Activated naive CD4-positive, alpha-beta T cell treated with anti-CD3 and anti-CD28 coated beads for 36 hours (primary cell): Measurements from ENCODE around the gene KIAA1549. TPM values are rescaled to one million over a fixed set of nuclear protein-coding genes. Genes with fewer than 3 reads are reported as not detected.
"Not testable (repeated sequence)": the region's sequence is repeated elsewhere in the genome, so short reads cannot be mapped to it uniquely, and the experiment has no call there.

Source experiments
- CTCF ChIA-PET: fragments of 350-600 bp; sonication (Branson Sonifier 250); formaldehyde crosslinking; loops from one replicate; lab custom pipeline; 2021; ENCODE audit warnings: antibody characterized with exemption; lab: Charles Lee
- DNase-seq: peaks from one replicate; pipeline ENCODE4 v3.0.0-alpha.2; 2020
- H3K27ac Mint-ChIP-seq: one replicate; pipeline ENCODE4 v1.8.0; 2021; ENCODE audit warnings: mild to moderate bottlenecking, mixed read lengths
- H3K27me3 Mint-ChIP-seq: one replicate; pipeline ENCODE4 v1.8.0; 2021; ENCODE audit warnings: low read depth, mixed read lengths
- H3K36me3 Mint-ChIP-seq: one replicate; pipeline ENCODE4 v1.8.0; 2021; ENCODE audit warnings: low read depth, mixed read lengths
- H3K4me1 Mint-ChIP-seq: one replicate; pipeline ENCODE4 v1.8.0; 2021; ENCODE audit warnings: low read depth, mixed read lengths
- H3K4me3 Mint-ChIP-seq: one replicate; pipeline ENCODE4 v1.8.0; 2021; ENCODE audit warnings: mild to moderate bottlenecking, moderate library complexity, mixed read lengths
- H3K9me3 Mint-ChIP-seq: one replicate; pipeline ENCODE4 v1.8.0; 2021; ENCODE audit warnings: mixed read lengths
- intact Hi-C: fragments of 100-400 bp; cut with micrococcal nuclease; formaldehyde crosslinking; loops from one replicate; pipeline ENCODE4 v1.15.1; 2023
- total RNA-seq, 2 experiments: library from RNA; stranded (reverse); gene quantifications; one replicate each; pipeline ENCODE4 v1.2.3, GENCODE V29; 2021

KIAA1549 gene
- total RNA-seq, 2 experiments from 2014 or later = 0.60 to 0.67 TPM

DNA sequence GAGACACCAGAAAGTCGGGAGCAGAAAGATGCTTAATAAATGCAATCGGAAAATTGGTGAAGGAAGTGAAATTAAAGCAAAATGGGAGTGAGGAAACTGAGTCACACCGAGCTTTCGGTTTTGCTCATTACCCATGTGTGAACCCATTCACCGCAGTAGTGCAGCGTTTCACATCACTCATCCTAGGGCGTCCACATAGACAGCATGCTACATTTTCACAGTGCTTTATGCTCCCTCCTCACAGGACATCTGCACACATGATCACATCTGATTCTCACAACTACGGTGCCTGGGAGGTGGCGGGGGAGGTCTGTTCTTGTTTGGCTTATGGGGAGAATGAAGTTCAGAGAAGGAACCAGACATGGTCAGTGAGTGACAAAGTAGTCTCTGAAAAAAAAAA, 146.6 kb downstream of the KIAA1549 start:
- no peak for DNase-seq
- Mint-ChIP-seq H3K4me3 (no peak overlapping the region), H3K27ac (no peak overlapping the region)

GRCh38 chr7:138833596-138833995, 147.6 kb downstream of the KIAA1549 start:
- H3K4me1 Mint-ChIP-seq = no peaks in the 10 kb centered on the region
- H3K4me3 Mint-ChIP-seq = no peak overlapping the region
- no peak overlapping the region for H3K27ac Mint-ChIP-seq
- H3K36me3 Mint-ChIP-seq = no peaks in the 10 kb centered on the region
- DNase-seq = no peak
- H3K27me3 Mint-ChIP-seq = no peaks in the 10 kb centered on the region
- CTCF ChIA-PET = no interaction called here
- no peaks in the 10 kb centered on the region for H3K9me3 Mint-ChIP-seq
- intact Hi-C loops = no loop called here

More for the DNA sequence above, 146.6 kb downstream of the KIAA1549 start:
- intact Hi-C loops = no loop called here
- no peaks in the 10 kb centered on the region for H3K9me3 Mint-ChIP-seq
- no peaks in the 10 kb centered on the region for H3K36me3 Mint-ChIP-seq
- H3K27me3 Mint-ChIP-seq = peaks cover 3% of the 10 kb centered on the region
- H3K4me1 Mint-ChIP-seq = no peaks in the 10 kb centered on the region
- CTCF ChIA-PET = no interaction called here

DNA sequence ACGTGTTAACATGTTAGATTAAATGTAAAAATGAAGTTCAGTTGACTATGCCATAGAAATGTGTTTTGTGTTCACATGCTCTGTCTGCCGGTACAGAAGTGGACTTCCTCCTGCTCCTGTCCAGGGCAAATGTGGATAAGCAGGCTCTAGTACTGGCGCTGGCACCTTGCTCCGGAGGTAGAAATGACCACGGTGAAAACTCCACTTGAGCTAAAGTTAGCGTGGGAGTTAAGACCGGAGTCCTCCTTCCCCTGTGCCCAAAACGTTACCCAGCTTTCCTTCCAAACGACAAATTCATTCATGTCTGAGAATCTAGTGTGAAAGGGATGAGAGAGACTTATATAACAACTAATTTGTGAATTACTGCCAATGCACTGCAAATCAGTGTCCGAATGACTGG, 148.2 kb downstream of the KIAA1549 start:
- intact Hi-C loops = no loop called here
- no peak for DNase-seq
- Mint-ChIP-seq H3K27ac (no peak overlapping the region), H3K4me1 (no peaks in the 10 kb centered on the region), H3K9me3 (no peaks in the 10 kb centered on the region), H3K27me3 (no peaks in the 10 kb centered on the region), H3K4me3 (no peak overlapping the region), H3K36me3 (no peaks in the 10 kb centered on the region)
- CTCF ChIA-PET = no interaction called here

DNA sequence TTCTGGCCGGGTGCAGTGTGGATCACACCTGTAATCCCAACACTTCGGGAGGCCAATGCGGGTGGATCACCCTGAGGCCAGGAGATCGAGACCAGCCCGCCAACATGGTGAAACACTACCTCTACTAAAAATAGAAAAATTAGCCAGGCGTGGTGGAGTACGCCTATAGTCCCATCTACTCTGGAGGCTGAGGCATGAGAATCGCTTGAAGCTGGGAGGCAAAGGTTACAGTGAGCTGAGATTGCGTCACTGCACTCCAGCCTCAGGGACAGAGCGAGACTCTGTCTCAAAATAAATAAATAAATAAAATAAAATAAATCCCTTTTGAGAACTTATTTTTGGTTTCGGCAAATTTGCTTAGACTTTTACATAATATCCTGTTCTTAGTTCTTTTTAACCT, 151.9 kb downstream of the KIAA1549 start:
- H3K9me3 Mint-ChIP-seq = no peaks in the 10 kb centered on the region

DNA sequence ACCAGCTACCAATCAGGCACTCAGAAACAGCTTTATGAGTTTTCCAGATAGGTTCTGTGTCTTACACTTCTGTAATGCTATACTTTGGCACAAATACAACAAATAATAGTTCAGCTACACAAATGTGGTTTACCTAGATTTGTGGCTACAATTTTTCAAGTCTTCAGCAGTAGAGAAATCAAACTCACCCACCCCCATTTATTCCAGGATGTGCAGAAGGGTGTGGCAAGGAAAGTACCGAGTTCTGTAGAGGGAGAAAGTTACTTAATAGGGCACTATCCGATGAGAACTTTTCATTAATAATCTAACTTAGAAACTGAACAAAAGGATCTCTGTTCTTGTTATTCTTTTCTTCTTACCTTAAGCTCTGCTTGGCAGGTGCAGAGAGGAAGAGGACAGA, 152.9 kb downstream of the KIAA1549 start:
- Mint-ChIP-seq H3K27me3 (no peaks in the 10 kb centered on the region), H3K27ac (no peak overlapping the region), H3K36me3 (no peaks in the 10 kb centered on the region), H3K4me1 (peaks cover 8% of the 10 kb centered on the region), H3K4me3 (no peak overlapping the region), H3K9me3 (no peaks in the 10 kb centered on the region)
- intact Hi-C loops = no loop called here
- CTCF ChIA-PET = no interaction called here
- no peak for DNase-seq

More for the DNA sequence above, 151.9 kb downstream of the KIAA1549 start:
- intact Hi-C loops = no loop called here
- no peak overlapping the region for H3K27ac Mint-ChIP-seq
- H3K36me3 Mint-ChIP-seq = no peaks in the 10 kb centered on the region
- H3K4me1 Mint-ChIP-seq = peaks cover 8% of the 10 kb centered on the region
- DNase-seq = no peak
- CTCF ChIA-PET = no interaction called here
- no peak overlapping the region for H3K4me3 Mint-ChIP-seq
- H3K27me3 Mint-ChIP-seq = no peaks in the 10 kb centered on the region

- H3K36me3 Mint-ChIP-seq = no peaks in the 10 kb centered on the region
Observed at GRCh38 chr7:138825049-138825721, 156.0 kb downstream of the KIAA1549 start.

GRCh38 chr7:138822867-138823535, 158.2 kb downstream of the KIAA1549 start:
- H3K4me3 Mint-ChIP-seq = no peak overlapping the region
- DNase-seq = no peak
- H3K4me1 Mint-ChIP-seq = peaks cover 8% of the 10 kb centered on the region
- CTCF ChIA-PET = no interaction called here
- no peaks in the 10 kb centered on the region for H3K36me3 Mint-ChIP-seq
- H3K27ac Mint-ChIP-seq = no peak overlapping the region
- peaks cover 4% of the 10 kb centered on the region for H3K9me3 Mint-ChIP-seq
- intact Hi-C loops = no loop called here
- H3K27me3 Mint-ChIP-seq = no peaks in the 10 kb centered on the region

More at GRCh38 chr7:138825049-138825721, 156.0 kb downstream of the KIAA1549 start:
- H3K27ac Mint-ChIP-seq = no peak overlapping the region
- no peaks in the 10 kb centered on the region for H3K27me3 Mint-ChIP-seq
- intact Hi-C loops = no loop called here
- no peaks in the 10 kb centered on the region for H3K9me3 Mint-ChIP-seq
- DNase-seq = peak; percentile 9
- H3K4me1 Mint-ChIP-seq = peaks cover 8% of the 10 kb centered on the region
- CTCF ChIA-PET = no interaction called here
- H3K4me3 Mint-ChIP-seq = no peak overlapping the region

- H3K4me1 Mint-ChIP-seq = peaks cover 8% of the 10 kb centered on the region
- no peak for DNase-seq
- H3K27me3 Mint-ChIP-seq = no peaks in the 10 kb centered on the region
- H3K9me3 Mint-ChIP-seq = peaks cover 4% of the 10 kb centered on the region
- intact Hi-C loops = no loop called here
- H3K36me3 Mint-ChIP-seq = no peaks in the 10 kb centered on the region
- CTCF ChIA-PET = no interaction called here
- H3K4me3 Mint-ChIP-seq = no peak overlapping the region
- no peak overlapping the region for H3K27ac Mint-ChIP-seq
Observed at GRCh38 chr7:138821912-138822311, 159.3 kb downstream of the KIAA1549 start.

- H3K27ac Mint-ChIP-seq = no peak overlapping the region
- no peaks in the 10 kb centered on the region for H3K27me3 Mint-ChIP-seq
- H3K4me1 Mint-ChIP-seq = no peaks in the 10 kb centered on the region
- intact Hi-C loops = no loop called here
- no peak for DNase-seq
- H3K4me3 Mint-ChIP-seq = no peak overlapping the region
- H3K9me3 Mint-ChIP-seq = peaks cover 4% of the 10 kb centered on the region
- CTCF ChIA-PET = interaction anchor here (0.5 kb wide), 1 partner anchor 231 kb away, joined by 3 read pairs; no protein-coding TSS in a partner anchor
- no peaks in the 10 kb centered on the region for H3K36me3 Mint-ChIP-seq
Observed at GRCh38 chr7:138819625-138820024, 161.6 kb downstream of the KIAA1549 start.

GRCh38 chr7:138816650-138817049, 164.5 kb downstream of the KIAA1549 start:
- peaks cover 4% of the 10 kb centered on the region for H3K9me3 Mint-ChIP-seq
- H3K27me3 Mint-ChIP-seq = no peaks in the 10 kb centered on the region
- H3K4me3 Mint-ChIP-seq = no peak overlapping the region
- H3K27ac Mint-ChIP-seq = no peak overlapping the region
- no peaks in the 10 kb centered on the region for H3K4me1 Mint-ChIP-seq
- intact Hi-C loops = no loop called here
- H3K36me3 Mint-ChIP-seq = no peaks in the 10 kb centered on the region
- DNase-seq = no peak
- CTCF ChIA-PET = no interaction called here

- no peaks in the 10 kb centered on the region for H3K27me3 Mint-ChIP-seq
- CTCF ChIA-PET = interaction anchor here (0.6 kb wide), 1 partner anchor 62 kb away, joined by 3 read pairs; no protein-coding TSS in a partner anchor
- intact Hi-C loops = no loop called here
- H3K27ac Mint-ChIP-seq = no peak overlapping the region
- peaks cover 4% of the 10 kb centered on the region for H3K9me3 Mint-ChIP-seq
- no peak overlapping the region for H3K4me3 Mint-ChIP-seq
- no peak for DNase-seq
- no peaks in the 10 kb centered on the region for H3K4me1 Mint-ChIP-seq
- H3K36me3 Mint-ChIP-seq = no peaks in the 10 kb centered on the region
Observed at GRCh38 chr7:138814816-138815332, 166.3 kb downstream of the KIAA1549 start.

DNA sequence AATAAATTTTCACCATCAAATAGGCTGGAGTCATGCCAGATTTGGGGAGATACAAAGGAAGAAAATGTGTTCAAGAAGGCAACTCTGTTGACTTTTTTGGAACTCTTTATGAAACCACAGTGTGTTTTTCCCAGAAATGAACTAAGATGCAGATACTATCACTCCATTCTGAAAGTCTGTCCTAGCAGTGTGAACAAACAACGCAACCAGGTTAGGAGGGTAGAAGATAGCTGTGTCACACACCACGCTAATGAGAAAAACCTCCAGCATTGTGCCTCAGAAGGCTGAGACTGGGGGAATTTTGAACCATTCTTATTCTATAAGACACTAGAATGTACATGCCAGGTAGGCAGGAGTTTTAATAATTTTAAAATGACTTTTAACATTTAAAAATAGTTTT, 167.2 kb downstream of the KIAA1549 start:
- no peak overlapping the region for H3K27ac Mint-ChIP-seq
- DNase-seq = no peak
- no peaks in the 10 kb centered on the region for H3K9me3 Mint-ChIP-seq
- no peaks in the 10 kb centered on the region for H3K36me3 Mint-ChIP-seq
- intact Hi-C loops = no loop called here
- no peaks in the 10 kb centered on the region for H3K27me3 Mint-ChIP-seq
- H3K4me1 Mint-ChIP-seq = no peaks in the 10 kb centered on the region
- CTCF ChIA-PET = interaction anchor here (0.7 kb wide), 1 partner anchor 313 kb away, joined by 4 read pairs; no protein-coding TSS in a partner anchor
- no peak overlapping the region for H3K4me3 Mint-ChIP-seq

GRCh38 chr7:138811327-138811726, 169.9 kb downstream of the KIAA1549 start:
- H3K27ac Mint-ChIP-seq, intact Hi-C loops, H3K9me3 Mint-ChIP-seq, H3K36me3 Mint-ChIP-seq, H3K27me3 Mint-ChIP-seq, H3K4me3 Mint-ChIP-seq, CTCF ChIA-PET, DNase-seq, H3K4me1 Mint-ChIP-seq: not testable (repeated sequence)
